HT-29 (cell line): ENCODE results near the gene PTPRK. TPM values are rescaled to one million over a fixed set of nuclear protein-coding genes. Genes with fewer than 3 reads are reported as not detected.

ENCODE experiments used
- DNase-seq: peaks from one replicate; pipeline ENCODE4 v3.0.0-alpha.2; 2015; ENCODE audit warnings: low spot score
- total RNA-seq: library from RNA; depleted of rRNA; stranded (reverse); fragments of >200 nt; shearing (Covaris generic); gene quantifications from 2 replicates; pipeline ENCODE4 v1.2.3, GENCODE V29; 2014

Gene PTPRK
- total RNA-seq, 1 experiment from 2014 or later = 190 TPM

- no peak for DNase-seq
Measured at GRCh38 chr6:128303870-128304269, 216.5 kb downstream of the PTPRK start.

GRCh38 chr6:128302942-128303341 is 217.5 kb downstream of the PTPRK start:
- no peak for DNase-seq

GRCh38 chr6:128295670-128296069 is 224.7 kb downstream of the PTPRK start:
- no peak for DNase-seq

- no peak for DNase-seq
Measured at GRCh38 chr6:128290221-128290620, 230.2 kb downstream of the PTPRK start.

GRCh38 chr6:128284128-128284527 is 236.3 kb downstream of the PTPRK start:
- no peak for DNase-seq

- no peak for DNase-seq
Measured at GRCh38 chr6:128282961-128283360, 237.4 kb downstream of the PTPRK start.

- no peak for DNase-seq
Measured at GRCh38 chr6:128280960-128281359, 239.4 kb downstream of the PTPRK start.

- no peak for DNase-seq
Measured at GRCh38 chr6:128280066-128280465, 240.3 kb downstream of the PTPRK start.

GRCh38 chr6:128278836-128279235 is 241.6 kb downstream of the PTPRK start:
- DNase-seq = no peak

- DNase-seq = no peak
Measured at GRCh38 chr6:128277379-128277778, 243.0 kb downstream of the PTPRK start.

GRCh38 chr6:128276311-128276710 is 244.1 kb downstream of the PTPRK start:
- DNase-seq = no peak

GRCh38 chr6:128275681-128276080 is 244.7 kb downstream of the PTPRK start:
- no peak for DNase-seq

- no peak for DNase-seq
Measured at GRCh38 chr6:128275030-128275429, 245.4 kb downstream of the PTPRK start.

GRCh38 chr6:128271527-128271926 is 248.9 kb downstream of the PTPRK start:
- no peak for DNase-seq

- DNase-seq = no peak
Measured at GRCh38 chr6:128271011-128271410, 249.4 kb downstream of the PTPRK start.

GRCh38 chr6:128266946-128267345 is 253.5 kb downstream of the PTPRK start:
- DNase-seq = no peak

GRCh38 chr6:128265706-128266105 is 254.7 kb downstream of the PTPRK start:
- no peak for DNase-seq

GRCh38 chr6:128259730-128260685 is 260.4 kb downstream of the PTPRK start:
- DNase-seq = no peak

- DNase-seq = no peak
Measured at GRCh38 chr6:128259029-128259724, 261.2 kb downstream of the PTPRK start.

- no peak for DNase-seq
Measured at GRCh38 chr6:128256095-128256494, 264.3 kb downstream of the PTPRK start.

- no peak for DNase-seq
Measured at GRCh38 chr6:128252341-128253176, 267.8 kb downstream of the PTPRK start.
